ENCODE data around the gene SLC29A3.

- no peak for TF ChIP-seq TAF1 (IDR thresholded peaks at IDR 0.05; ENCODE audit: borderline replicate concordance, insufficient read depth, low read length)
- TF ChIP-seq FOXP2 (optimal IDR thresholded peaks at IDR 0.05; ENCODE audit: borderline replicate concordance, extremely low read depth, extremely low read length, insufficient read depth) = no peak
- TF ChIP-seq POLR2AphosphoS5 (IDR thresholded peaks at IDR 0.05; ENCODE audit: low read depth, low read length) = no peak
- no peak for TF ChIP-seq SIN3A (IDR thresholded peaks at IDR 0.05; ENCODE audit: borderline replicate concordance, insufficient read depth, low read length)
Observed at GRCh38 chr10:71380841-71381240, 61.8 kb downstream of the SLC29A3 start.

Data from PFSK-1 (cell line).